WERI-Rb-1 (cell line): Measurements from ENCODE around the gene KIFBP.

Source experiments
- DNase-seq: peaks from one replicate; pipeline ENCODE4 v3.0.0-alpha.2; 2020
- H3K27ac ChIP-seq: fragments of 250-450 bp; sonication (Bioruptor Pico); 2 replicates; pipeline ENCODE4 v1.5.1; 2020; ENCODE audit warnings: mild to moderate bottlenecking, moderate library complexity
- H3K27me3 ChIP-seq: fragments of 250-450 bp; sonication (Bioruptor Pico); 2 replicates; pipeline ENCODE4 v1.5.1; 2021; ENCODE audit warnings: mild to moderate bottlenecking, low read depth, moderate library complexity; ENCODE audit not compliant: insufficient read depth, severe bottlenecking
- H3K36me3 ChIP-seq: fragments of 250-450 bp; sonication (Bioruptor Pico); 2 replicates; pipeline ENCODE4 v1.5.1; 2020; ENCODE audit warnings: mild to moderate bottlenecking, moderate library complexity
- H3K4me3 ChIP-seq: 2 replicates; pipeline ENCODE4 v1.5.1; 2011; ENCODE audit warnings: low read depth, mild to moderate bottlenecking, control low read depth, low read length
- H3K9me3 ChIP-seq: fragments of 250-450 bp; sonication (Bioruptor Pico); 2 replicates; pipeline ENCODE4 v1.5.1; 2021; ENCODE audit warnings: mild to moderate bottlenecking, moderate library complexity; ENCODE audit not compliant: severe bottlenecking
- TF ChIP-seq, protein P1 (sequence below): IDR thresholded peaks from 2 replicates; pipeline ENCODE4 v1.5.1; 2011; ENCODE audit warnings: low read depth, mild to moderate bottlenecking, control low read depth, inconsistent platforms, low read length

Gene KIFBP

GRCh38 chr10:69062901-69063300 is 74.3 kb downstream of the KIFBP start:
- H3K27ac ChIP-seq, result no peak overlapping the region
- no peak overlapping the region for H3K4me3 ChIP-seq
- no peaks in the 10 kb centered on the region for H3K27me3 ChIP-seq
- no peaks in the 10 kb centered on the region for H3K36me3 ChIP-seq
- no peak for DNase-seq
- TF ChIP-seq, protein P1, sequence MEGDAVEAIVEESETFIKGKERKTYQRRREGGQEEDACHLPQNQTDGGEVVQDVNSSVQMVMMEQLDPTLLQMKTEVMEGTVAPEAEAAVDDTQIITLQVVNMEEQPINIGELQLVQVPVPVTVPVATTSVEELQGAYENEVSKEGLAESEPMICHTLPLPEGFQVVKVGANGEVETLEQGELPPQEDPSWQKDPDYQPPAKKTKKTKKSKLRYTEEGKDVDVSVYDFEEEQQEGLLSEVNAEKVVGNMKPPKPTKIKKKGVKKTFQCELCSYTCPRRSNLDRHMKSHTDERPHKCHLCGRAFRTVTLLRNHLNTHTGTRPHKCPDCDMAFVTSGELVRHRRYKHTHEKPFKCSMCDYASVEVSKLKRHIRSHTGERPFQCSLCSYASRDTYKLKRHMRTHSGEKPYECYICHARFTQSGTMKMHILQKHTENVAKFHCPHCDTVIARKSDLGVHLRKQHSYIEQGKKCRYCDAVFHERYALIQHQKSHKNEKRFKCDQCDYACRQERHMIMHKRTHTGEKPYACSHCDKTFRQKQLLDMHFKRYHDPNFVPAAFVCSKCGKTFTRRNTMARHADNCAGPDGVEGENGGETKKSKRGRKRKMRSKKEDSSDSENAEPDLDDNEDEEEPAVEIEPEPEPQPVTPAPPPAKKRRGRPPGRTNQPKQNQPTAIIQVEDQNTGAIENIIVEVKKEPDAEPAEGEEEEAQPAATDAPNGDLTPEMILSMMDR, result no peak
- H3K9me3 ChIP-seq, result no peaks in the 10 kb centered on the region

- no peak for DNase-seq
- Histone ChIP-seq H3K4me3 (no peak overlapping the region), H3K27ac (no peak overlapping the region), H3K27me3 (no peaks in the 10 kb centered on the region), H3K9me3 (no peaks in the 10 kb centered on the region), H3K36me3 (no peaks in the 10 kb centered on the region)
- TF ChIP-seq, protein P1, result peak; percentile 16; the same call in 1 of the 2 replicates
These were observed 76.2 kb downstream of the KIFBP start for GRCh38 chr10:69064762-69065328.

- H3K4me3 ChIP-seq, result no peak overlapping the region
- TF ChIP-seq, protein P1, result no peak
- H3K9me3 ChIP-seq, result no peaks in the 10 kb centered on the region
- no peak for DNase-seq
- no peaks in the 10 kb centered on the region for H3K27me3 ChIP-seq
- H3K27ac ChIP-seq, result no peak overlapping the region
- H3K36me3 ChIP-seq, result no peaks in the 10 kb centered on the region
These were observed 77.1 kb downstream of the KIFBP start for GRCh38 chr10:69065406-69066361.
